ENCODE measurements around the gene SMC6. TPM values are rescaled to one million over a fixed set of nuclear protein-coding genes. Genes with fewer than 3 reads are reported as not detected.

Gene SMC6
- polyA plus RNA-seq, 1 of the 3 experiments (the other 2 are of a cell fraction): 6.5 TPM

- CTCF ChIA-PET: interaction anchor here (0.9 to 4.6 kb wide), 4 partner anchors 11 to 42 kb away, joined by 3 to 34 read pairs (median 4); no protein-coding TSS in a partner anchor
- Histone ChIP-seq H3K9me3 (no peaks in the 10 kb centered on the region), H4K20me1 (ENCODE audit: insufficient read depth) (no peaks in the 10 kb centered on the region), H3F3A (replicated peaks; ENCODE audit: insufficient read depth) (no peaks in the 10 kb centered on the region), H3K27me3 (ENCODE audit: insufficient read depth) (no peaks in the 10 kb centered on the region), H2AFZ (ENCODE audit: low read depth) (no peak overlapping the region), H3K4me2 (no peak overlapping the region), H3K9ac (no peak overlapping the region), H3K4me1 (ENCODE audit: control insufficient read depth in 1 of 2, insufficient read depth in 2 of 2, low read depth in 1 of 2, low read length in 1 of 2) (no peaks in the 10 kb centered on the region), H3K36me3 (replicated peaks in 1 of 2; ENCODE audit: control insufficient read depth in 1 of 2, insufficient read depth in 2 of 2, low read length in 1 of 2) (no peaks in the 10 kb centered on the region), H3K9me2 (no peaks in the 10 kb centered on the region), H3K4me3 (ENCODE audit: low read depth in 2 of 2, low read length in 1 of 2) (no peak overlapping the region), H3K27ac (ENCODE audit: low read depth in 2 of 2, low read length in 1 of 2) (no peak overlapping the region), H3K79me2 (ENCODE audit: insufficient read depth) (no peaks in the 10 kb centered on the region)
- DNase-seq: no peak
- TF ChIP-seq YY1 (IDR thresholded peaks at IDR 0.05; ENCODE audit: low read depth) (no peak), EP300 (IDR thresholded peaks at IDR 0.05; ENCODE audit: borderline replicate concordance in 1 of 2, low read depth in 1 of 2, low read length in 1 of 2) (no peak), POLR2AphosphoS5 (IDR thresholded peaks at IDR 0.05; ENCODE audit: low read depth, low read length) (no peak), IRF3 (IDR thresholded peaks at IDR 0.05; ENCODE audit: low read depth, low read length) (no peak), RFX5 (IDR thresholded peaks at IDR 0.05; ENCODE audit: low read length) (no peak), GATA2 (CRISPR knock-in tag; IDR thresholded peaks at IDR 0.05) (no peak), SMC3 (IDR thresholded peaks at IDR 0.05; ENCODE audit: low read depth, low read length) (no peak), FOXM1 (IDR thresholded peaks at IDR 0.05; ENCODE audit: low read depth) (no peak), JUND (IDR thresholded peaks at IDR 0.05) (no peak), ELF1 (IDR thresholded peaks at IDR 0.05) (no peak), FOSL2 (IDR thresholded peaks at IDR 0.05; ENCODE audit: borderline replicate concordance, low read depth) (no peak), TCF12 (IDR thresholded peaks at IDR 0.05) (no peak), CTCF (IDR thresholded peaks at IDR 0.05) (no peak), USF1 (IDR thresholded peaks at IDR 0.05; ENCODE audit: borderline replicate concordance, low read depth) (no peak), NRF1 (IDR thresholded peaks at IDR 0.05; ENCODE audit: low read depth, low read length) (no peak), EZH2phosphoT487 (IDR thresholded peaks at IDR 0.05; ENCODE audit: borderline replicate concordance, low read depth) (no peak)
- TF ChIP-seq, protein P1, sequence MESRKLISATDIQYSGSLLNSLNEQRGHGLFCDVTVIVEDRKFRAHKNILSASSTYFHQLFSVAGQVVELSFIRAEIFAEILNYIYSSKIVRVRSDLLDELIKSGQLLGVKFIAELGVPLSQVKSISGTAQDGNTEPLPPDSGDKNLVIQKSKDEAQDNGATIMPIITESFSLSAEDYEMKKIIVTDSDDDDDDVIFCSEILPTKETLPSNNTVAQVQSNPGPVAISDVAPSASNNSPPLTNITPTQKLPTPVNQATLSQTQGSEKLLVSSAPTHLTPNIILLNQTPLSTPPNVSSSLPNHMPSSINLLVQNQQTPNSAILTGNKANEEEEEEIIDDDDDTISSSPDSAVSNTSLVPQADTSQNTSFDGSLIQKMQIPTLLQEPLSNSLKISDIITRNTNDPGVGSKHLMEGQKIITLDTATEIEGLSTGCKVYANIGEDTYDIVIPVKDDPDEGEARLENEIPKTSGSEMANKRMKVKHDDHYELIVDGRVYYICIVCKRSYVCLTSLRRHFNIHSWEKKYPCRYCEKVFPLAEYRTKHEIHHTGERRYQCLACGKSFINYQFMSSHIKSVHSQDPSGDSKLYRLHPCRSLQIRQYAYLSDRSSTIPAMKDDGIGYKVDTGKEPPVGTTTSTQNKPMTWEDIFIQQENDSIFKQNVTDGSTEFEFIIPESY (IDR thresholded peaks at IDR 0.05; ENCODE audit: borderline replicate concordance, low read depth): no peak
- TF ChIP-seq, protein P2, sequence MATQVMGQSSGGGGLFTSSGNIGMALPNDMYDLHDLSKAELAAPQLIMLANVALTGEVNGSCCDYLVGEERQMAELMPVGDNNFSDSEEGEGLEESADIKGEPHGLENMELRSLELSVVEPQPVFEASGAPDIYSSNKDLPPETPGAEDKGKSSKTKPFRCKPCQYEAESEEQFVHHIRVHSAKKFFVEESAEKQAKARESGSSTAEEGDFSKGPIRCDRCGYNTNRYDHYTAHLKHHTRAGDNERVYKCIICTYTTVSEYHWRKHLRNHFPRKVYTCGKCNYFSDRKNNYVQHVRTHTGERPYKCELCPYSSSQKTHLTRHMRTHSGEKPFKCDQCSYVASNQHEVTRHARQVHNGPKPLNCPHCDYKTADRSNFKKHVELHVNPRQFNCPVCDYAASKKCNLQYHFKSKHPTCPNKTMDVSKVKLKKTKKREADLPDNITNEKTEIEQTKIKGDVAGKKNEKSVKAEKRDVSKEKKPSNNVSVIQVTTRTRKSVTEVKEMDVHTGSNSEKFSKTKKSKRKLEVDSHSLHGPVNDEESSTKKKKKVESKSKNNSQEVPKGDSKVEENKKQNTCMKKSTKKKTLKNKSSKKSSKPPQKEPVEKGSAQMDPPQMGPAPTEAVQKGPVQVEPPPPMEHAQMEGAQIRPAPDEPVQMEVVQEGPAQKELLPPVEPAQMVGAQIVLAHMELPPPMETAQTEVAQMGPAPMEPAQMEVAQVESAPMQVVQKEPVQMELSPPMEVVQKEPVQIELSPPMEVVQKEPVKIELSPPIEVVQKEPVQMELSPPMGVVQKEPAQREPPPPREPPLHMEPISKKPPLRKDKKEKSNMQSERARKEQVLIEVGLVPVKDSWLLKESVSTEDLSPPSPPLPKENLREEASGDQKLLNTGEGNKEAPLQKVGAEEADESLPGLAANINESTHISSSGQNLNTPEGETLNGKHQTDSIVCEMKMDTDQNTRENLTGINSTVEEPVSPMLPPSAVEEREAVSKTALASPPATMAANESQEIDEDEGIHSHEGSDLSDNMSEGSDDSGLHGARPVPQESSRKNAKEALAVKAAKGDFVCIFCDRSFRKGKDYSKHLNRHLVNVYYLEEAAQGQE (IDR thresholded peaks at IDR 0.05; ENCODE audit: low read depth, low read length): no peak
- POLR2A ChIA-PET: no interaction called here
- WGBS (ENCODE audit: low lambda C conversion rate): 35% methylated on average over 2 of the region's 2 CpGs
These were observed 125.0 kb downstream of the SMC6 start for GRCh38 chr2:17628349-17629261.
